H1 (cell line): ENCODE data around the gene MTO1. TPM values are rescaled to one million over a fixed set of nuclear protein-coding genes. Genes with fewer than 3 reads are reported as not detected.

Source experiments
- CHD2 ChIP-seq: IDR thresholded peaks from 2 replicates; pipeline ENCODE4 v1.6.1; 2012; ENCODE audit warnings: low read length, improper control_type of control experiment
- CREB1 ChIP-seq: IDR thresholded peaks from 2 replicates; pipeline ENCODE4 v1.6.1; 2012; ENCODE audit warnings: inconsistent platforms
- HDAC2 ChIP-seq, 2 experiments: fragments of 300-600 bp in 1 of 2; sonication (generic) in 1 of 2; IDR thresholded peaks; 2 replicates each; pipeline ENCODE4 v1.6.1; 2011 to 2012; ENCODE audit warnings: low read depth in 2 of 2, low read length in 2 of 2, mild to moderate bottlenecking in 2 of 2, moderate library complexity in 2 of 2, borderline replicate concordance in 1 of 2, inconsistent platforms in 1 of 2
- NANOG ChIP-seq: IDR thresholded peaks from 2 replicates; pipeline ENCODE4 v1.6.1; 2011; ENCODE audit warnings: low read length, low read depth, mild to moderate bottlenecking, inconsistent platforms; ENCODE audit not compliant: insufficient read depth, poor library complexity, severe bottlenecking
- NRF1 ChIP-seq: IDR thresholded peaks from 2 replicates; pipeline ENCODE4 v1.6.1; 2011; ENCODE audit warnings: mild to moderate bottlenecking, low read depth, low read length, improper control_type of control experiment
- RAD21 ChIP-seq, 2 experiments: IDR thresholded peaks in 1 of 2; conservative IDR thresholded peaks in 1 of 2; 2 replicates each; pipeline ENCODE4 v1.6.1; 2011; ENCODE audit warnings: low read depth in 2 of 2, low read length in 2 of 2, improper control_type of control experiment in 1 of 2, inconsistent platforms in 1 of 2, mild to moderate bottlenecking in 1 of 2, moderate library complexity in 1 of 2
- RNF2 ChIP-seq: fragments of 200-900, 300-1000 bp; sonication (generic); IDR thresholded peaks from 2 replicates; pipeline ENCODE4 v1.7.1; 2016; ENCODE audit warnings: borderline replicate concordance, low read depth, mild to moderate bottlenecking, antibody characterized with exemption, low read length; ENCODE audit not compliant: poor library complexity, severe bottlenecking; ENCODE audit errors: missing control alignments
- SP2 ChIP-seq: IDR thresholded peaks from 2 replicates; pipeline ENCODE4 v1.6.1; 2012; ENCODE audit warnings: mild to moderate bottlenecking, low read length, inconsistent platforms
- TAF1 ChIP-seq: IDR thresholded peaks from 2 replicates; pipeline ENCODE4 v1.6.1; 2011; ENCODE audit warnings: mild to moderate bottlenecking, low read depth, low read length
- polyA plus RNA-seq, 7 experiments: library from polyadenylated mRNA; depleted of rRNA in 3 of 7; stranded (reverse) in 5 of 7; unstranded in 2 of 7; fragments of >200 nt in 5 of 7; fragments of 200-250 nt in 2 of 7; gene quantifications; 1 replicate in 5 of 7; 2 replicates in 1 of 7; 4 replicates in 1 of 7; pipeline versions ENCODE4 v1.2.1 to v1.2.3, GENCODE V29; 2011 to 2013; ENCODE audit warnings: missing spikeins in 2 of 7, mixed read lengths in 2 of 7
- total RNA-seq: library from RNA; stranded (reverse); fragmentation: NEBNext Ultra II Directional; extraction: Animal tissue kit (Norgen Biotek cat#: 25700); gene quantifications from 2 replicates; pipeline ENCODE4 v1.2.1, GENCODE V29; 2021
- TF ChIP-seq, protein P1 (sequence below): fragments of 300-600 bp; sonication (generic); IDR thresholded peaks from 2 replicates; pipeline ENCODE4 v1.7.1; 2012; ENCODE audit warnings: low read length, moderate library complexity, mild to moderate bottlenecking, inconsistent platforms; ENCODE audit not compliant: insufficient replicate concordance

MTO1 gene
- total and polyA plus RNA-seq, 2 of the 8 experiments (the other 6 are each of a cell fraction or from before 2014, with no cell fraction given): 20.9 to 31.6 TPM

DNA sequence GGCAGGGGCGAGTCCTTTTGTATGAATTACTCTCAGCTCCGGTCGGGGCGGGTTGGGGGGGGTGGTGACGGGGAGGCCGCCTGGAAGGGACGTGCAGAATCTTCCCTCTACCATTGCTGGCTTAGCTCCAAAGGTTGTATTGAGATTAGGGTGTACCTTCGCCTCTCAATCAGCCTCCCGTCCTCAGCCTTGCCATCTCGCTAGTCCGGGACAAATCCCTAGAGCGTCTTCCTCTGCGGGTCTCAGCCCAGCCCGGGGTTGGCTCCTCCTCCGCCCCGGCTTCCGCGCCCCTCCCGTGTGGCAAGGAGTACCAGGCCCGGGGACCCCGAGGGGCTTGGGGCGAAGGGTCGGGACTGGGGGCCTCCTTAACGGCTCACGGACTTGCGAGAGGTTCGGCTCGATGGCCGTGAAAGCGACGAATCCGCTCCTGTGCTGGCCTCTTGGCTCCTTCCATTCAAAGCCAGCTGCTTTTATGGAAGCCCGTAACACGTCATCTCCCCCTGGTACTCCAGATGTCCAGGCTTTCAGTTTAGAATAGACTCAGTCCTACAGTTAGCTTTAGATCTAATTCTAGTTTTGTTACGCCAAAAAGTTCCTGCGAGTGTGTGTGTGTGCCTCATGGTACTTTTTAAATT is 59.9 kb downstream of the MTO1 start (continued):
- TF ChIP-seq NANOG: no peak
- no peak for TF ChIP-seq NRF1
- no peak for TF ChIP-seq HDAC2 (IDR thresholded peaks at IDR 0.05; ENCODE audit: borderline replicate concordance in 1 of 2, low read depth in 2 of 2, low read length in 2 of 2)
- peak in 1 of 2 experiments; percentile 4; a peak in 1 of 4 replicates for TF ChIP-seq RAD21 (IDR thresholded peaks at IDR 0.05 in 1 of 2, conservative IDR thresholded peaks at IDR 0.05 in 1 of 2; ENCODE audit: low read depth in 2 of 2, low read length in 2 of 2)
- peak; percentile 42 for TF ChIP-seq SP2
- TF ChIP-seq, protein P1, sequence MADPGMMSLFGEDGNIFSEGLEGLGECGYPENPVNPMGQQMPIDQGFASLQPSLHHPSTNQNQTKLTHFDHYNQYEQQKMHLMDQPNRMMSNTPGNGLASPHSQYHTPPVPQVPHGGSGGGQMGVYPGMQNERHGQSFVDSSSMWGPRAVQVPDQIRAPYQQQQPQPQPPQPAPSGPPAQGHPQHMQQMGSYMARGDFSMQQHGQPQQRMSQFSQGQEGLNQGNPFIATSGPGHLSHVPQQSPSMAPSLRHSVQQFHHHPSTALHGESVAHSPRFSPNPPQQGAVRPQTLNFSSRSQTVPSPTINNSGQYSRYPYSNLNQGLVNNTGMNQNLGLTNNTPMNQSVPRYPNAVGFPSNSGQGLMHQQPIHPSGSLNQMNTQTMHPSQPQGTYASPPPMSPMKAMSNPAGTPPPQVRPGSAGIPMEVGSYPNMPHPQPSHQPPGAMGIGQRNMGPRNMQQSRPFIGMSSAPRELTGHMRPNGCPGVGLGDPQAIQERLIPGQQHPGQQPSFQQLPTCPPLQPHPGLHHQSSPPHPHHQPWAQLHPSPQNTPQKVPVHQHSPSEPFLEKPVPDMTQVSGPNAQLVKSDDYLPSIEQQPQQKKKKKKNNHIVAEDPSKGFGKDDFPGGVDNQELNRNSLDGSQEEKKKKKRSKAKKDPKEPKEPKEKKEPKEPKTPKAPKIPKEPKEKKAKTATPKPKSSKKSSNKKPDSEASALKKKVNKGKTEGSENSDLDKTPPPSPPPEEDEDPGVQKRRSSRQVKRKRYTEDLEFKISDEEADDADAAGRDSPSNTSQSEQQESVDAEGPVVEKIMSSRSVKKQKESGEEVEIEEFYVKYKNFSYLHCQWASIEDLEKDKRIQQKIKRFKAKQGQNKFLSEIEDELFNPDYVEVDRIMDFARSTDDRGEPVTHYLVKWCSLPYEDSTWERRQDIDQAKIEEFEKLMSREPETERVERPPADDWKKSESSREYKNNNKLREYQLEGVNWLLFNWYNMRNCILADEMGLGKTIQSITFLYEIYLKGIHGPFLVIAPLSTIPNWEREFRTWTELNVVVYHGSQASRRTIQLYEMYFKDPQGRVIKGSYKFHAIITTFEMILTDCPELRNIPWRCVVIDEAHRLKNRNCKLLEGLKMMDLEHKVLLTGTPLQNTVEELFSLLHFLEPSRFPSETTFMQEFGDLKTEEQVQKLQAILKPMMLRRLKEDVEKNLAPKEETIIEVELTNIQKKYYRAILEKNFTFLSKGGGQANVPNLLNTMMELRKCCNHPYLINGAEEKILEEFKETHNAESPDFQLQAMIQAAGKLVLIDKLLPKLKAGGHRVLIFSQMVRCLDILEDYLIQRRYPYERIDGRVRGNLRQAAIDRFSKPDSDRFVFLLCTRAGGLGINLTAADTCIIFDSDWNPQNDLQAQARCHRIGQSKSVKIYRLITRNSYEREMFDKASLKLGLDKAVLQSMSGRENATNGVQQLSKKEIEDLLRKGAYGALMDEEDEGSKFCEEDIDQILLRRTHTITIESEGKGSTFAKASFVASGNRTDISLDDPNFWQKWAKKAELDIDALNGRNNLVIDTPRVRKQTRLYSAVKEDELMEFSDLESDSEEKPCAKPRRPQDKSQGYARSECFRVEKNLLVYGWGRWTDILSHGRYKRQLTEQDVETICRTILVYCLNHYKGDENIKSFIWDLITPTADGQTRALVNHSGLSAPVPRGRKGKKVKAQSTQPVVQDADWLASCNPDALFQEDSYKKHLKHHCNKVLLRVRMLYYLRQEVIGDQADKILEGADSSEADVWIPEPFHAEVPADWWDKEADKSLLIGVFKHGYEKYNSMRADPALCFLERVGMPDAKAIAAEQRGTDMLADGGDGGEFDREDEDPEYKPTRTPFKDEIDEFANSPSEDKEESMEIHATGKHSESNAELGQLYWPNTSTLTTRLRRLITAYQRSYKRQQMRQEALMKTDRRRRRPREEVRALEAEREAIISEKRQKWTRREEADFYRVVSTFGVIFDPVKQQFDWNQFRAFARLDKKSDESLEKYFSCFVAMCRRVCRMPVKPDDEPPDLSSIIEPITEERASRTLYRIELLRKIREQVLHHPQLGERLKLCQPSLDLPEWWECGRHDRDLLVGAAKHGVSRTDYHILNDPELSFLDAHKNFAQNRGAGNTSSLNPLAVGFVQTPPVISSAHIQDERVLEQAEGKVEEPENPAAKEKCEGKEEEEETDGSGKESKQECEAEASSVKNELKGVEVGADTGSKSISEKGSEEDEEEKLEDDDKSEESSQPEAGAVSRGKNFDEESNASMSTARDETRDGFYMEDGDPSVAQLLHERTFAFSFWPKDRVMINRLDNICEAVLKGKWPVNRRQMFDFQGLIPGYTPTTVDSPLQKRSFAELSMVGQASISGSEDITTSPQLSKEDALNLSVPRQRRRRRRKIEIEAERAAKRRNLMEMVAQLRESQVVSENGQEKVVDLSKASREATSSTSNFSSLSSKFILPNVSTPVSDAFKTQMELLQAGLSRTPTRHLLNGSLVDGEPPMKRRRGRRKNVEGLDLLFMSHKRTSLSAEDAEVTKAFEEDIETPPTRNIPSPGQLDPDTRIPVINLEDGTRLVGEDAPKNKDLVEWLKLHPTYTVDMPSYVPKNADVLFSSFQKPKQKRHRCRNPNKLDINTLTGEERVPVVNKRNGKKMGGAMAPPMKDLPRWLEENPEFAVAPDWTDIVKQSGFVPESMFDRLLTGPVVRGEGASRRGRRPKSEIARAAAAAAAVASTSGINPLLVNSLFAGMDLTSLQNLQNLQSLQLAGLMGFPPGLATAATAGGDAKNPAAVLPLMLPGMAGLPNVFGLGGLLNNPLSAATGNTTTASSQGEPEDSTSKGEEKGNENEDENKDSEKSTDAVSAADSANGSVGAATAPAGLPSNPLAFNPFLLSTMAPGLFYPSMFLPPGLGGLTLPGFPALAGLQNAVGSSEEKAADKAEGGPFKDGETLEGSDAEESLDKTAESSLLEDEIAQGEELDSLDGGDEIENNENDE: no peak
- peak; percentile 2; the same call in 1 of the 2 replicates for TF ChIP-seq CHD2
- peak; percentile 10; the same call in 1 of the 2 replicates for TF ChIP-seq CREB1
- no peak for TF ChIP-seq RNF2
- TF ChIP-seq TAF1: no peak; the same call in 1 of the 2 replicates
